ENCODE data around the gene MFSD12.

Gene MFSD12

DNA sequence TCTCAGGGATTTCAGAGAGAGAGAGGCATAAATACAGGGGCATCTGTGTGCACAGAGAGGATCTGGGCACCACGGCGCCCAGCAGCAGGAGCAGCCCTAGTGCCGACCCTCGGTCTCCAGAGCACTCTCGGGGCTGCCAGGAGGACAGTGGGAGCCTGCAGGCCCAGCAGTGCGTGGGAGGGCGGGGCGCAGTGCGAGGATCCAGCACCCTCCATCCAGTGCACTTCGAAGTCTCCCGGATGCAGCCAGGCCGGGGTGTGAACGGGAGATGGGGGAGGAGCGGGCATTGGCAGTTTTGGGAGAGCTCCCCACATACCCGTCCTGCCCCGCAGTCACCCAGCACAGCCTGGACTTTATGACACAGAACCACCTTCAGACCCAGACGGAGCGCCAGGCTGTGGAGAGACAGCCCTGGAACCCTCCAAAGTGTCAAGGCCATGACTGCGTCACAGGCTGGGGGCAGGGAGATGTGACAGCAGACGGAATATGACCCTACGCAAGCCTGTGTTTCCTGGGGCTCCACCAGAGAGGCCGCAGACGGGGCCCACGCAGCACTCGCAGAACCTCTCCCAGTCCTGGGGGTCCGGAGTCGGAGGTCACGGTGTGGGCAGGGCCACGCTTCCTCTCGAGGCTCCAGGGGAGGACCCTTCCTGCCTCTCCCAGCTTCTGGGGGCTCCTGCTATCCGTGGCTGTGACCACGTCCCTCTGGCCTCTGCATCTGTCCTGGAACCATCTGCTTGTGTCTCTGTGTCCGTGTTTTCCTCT, 33.1 kb downstream of the MFSD12 start:
- Histone ChIP-seq H3K27me3 (ENCODE audit: control insufficient read depth in 2 of 2, insufficient read depth in 2 of 2, low read length in 2 of 2) (no peaks in the 10 kb centered on the region), H3K4me3 (ENCODE audit: low read length in 2 of 2) (no peak overlapping the region), H3K27ac (ENCODE audit: low read depth in 2 of 2, low read length in 2 of 2) (no peak overlapping the region), H3K36me3 (ENCODE audit: control insufficient read depth in 2 of 2, insufficient read depth in 2 of 2, low read length in 2 of 2) (peaks cover 46 to 47% of the 10 kb centered on the region in 2 donors), H3K4me1 (ENCODE audit: control insufficient read depth in 2 of 2, insufficient read depth in 2 of 2, low read length in 2 of 2) (no peaks in the 10 kb centered on the region), H3K9me3 (ENCODE audit: control insufficient read depth in 2 of 2, low read length in 2 of 2) (no peaks in the 10 kb centered on the region), H3K9ac (ENCODE audit: low read depth in 1 of 2, low read length in 2 of 2) (no peak overlapping the region)

DNA sequence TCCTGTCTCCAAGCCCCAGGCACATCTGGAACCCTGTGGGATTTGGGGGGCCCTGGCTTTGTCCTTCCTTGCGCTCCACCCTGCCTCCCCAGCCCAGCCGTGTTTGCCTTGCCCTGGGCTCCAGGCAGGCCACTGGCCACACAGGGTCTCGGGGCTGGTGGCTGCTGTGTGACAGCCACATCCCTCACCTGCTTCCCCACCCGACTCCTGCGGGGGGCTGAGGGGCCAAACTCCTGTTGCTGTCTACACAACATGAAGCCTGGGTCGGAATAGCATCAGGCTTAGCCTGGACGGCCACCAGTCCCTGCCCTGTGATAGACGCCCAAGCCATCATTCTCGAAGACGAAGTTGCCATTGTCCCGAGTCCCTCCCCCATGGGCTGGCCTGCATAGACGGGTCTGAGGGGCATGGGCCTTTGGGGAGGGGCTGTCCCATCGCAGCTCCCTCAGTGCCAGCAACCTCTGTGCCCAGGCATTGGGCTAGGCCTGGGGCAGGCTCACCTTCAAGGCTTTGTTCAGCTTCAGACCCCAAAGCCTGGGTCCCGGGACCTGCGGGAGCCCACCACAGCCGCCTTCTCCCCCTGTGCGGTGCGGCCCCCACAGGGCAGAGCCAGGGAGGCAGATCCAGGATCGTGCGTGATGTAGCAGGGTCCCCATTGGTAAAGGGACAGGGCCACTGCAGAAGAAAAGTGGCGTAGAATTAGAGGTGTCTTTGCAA, 33.9 kb downstream of the MFSD12 start:
- H3K4me1 ChIP-seq (ENCODE audit: control insufficient read depth in 2 of 2, insufficient read depth in 2 of 2, low read length in 2 of 2) = no peaks in the 10 kb centered on the region
- peaks cover 48 to 51% of the 10 kb centered on the region in 2 donors for H3K36me3 ChIP-seq (ENCODE audit: control insufficient read depth in 2 of 2, insufficient read depth in 2 of 2, low read length in 2 of 2)
- H3K27ac ChIP-seq (ENCODE audit: low read depth in 2 of 2, low read length in 2 of 2) = no peak overlapping the region
- H3K9ac ChIP-seq (ENCODE audit: low read depth in 1 of 2, low read length in 2 of 2) = no peak overlapping the region
- no peak overlapping the region for H3K4me3 ChIP-seq (ENCODE audit: low read length in 2 of 2)
- H3K9me3 ChIP-seq (ENCODE audit: control insufficient read depth in 2 of 2, low read length in 2 of 2) = no peaks in the 10 kb centered on the region
- H3K27me3 ChIP-seq (ENCODE audit: control insufficient read depth in 2 of 2, insufficient read depth in 2 of 2, low read length in 2 of 2) = no peaks in the 10 kb centered on the region

DNA sequence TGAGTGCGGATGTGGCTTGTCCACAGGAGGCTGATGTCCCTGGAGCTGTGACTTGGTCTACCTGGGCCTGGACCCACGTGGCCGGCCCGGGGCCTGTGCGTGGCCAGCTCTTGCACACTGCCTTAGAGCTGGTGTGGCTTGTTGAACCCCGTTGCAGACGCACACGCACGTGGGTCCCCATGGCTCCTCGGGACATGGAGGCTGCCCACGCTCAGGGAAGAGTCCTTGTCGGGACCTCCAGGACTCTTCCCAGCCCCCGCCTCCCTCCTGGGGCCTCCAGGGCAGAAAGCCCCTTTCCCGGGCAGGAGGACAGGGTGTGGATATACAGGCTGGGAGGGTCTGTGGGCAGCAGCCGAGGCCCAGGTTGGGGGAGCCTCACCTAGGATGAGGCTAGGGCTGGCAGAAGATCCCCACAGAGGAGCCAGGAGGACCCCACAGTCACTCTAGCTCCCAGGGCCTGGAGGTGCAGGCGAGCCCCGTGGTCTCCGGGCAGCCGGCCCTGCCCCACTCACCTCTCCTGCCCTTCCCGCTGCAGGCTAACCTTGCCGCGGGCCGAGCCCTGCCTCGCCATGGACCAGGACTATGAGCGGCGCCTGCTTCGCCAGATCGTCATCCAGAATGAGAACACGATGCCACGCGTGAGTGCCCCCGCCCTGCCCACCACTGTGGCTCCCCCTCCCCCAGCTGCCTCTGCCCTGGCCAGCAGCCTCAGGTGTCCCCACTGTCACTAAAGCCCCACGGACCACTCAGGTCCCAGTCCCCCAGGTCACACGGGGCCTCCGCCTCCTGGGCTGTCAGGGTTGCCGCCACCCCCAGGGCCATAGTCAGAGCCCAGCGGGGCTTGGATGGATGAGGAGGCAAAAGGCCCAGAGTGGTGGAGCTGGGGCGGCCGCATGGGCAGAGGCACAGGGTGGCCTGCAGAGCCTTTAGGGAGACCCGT, 34.7 kb downstream of the MFSD12 start:
- Histone ChIP-seq H3K4me3 (ENCODE audit: low read length in 2 of 2) (no peak overlapping the region), H3K9me3 (ENCODE audit: control insufficient read depth in 2 of 2, low read length in 2 of 2) (no peaks in the 10 kb centered on the region), H3K27me3 (ENCODE audit: control insufficient read depth in 2 of 2, insufficient read depth in 2 of 2, low read length in 2 of 2) (no peaks in the 10 kb centered on the region), H3K27ac (ENCODE audit: low read depth in 2 of 2, low read length in 2 of 2) (no peak overlapping the region), H3K9ac (ENCODE audit: low read depth in 1 of 2, low read length in 2 of 2) (no peak overlapping the region), H3K4me1 (ENCODE audit: control insufficient read depth in 2 of 2, insufficient read depth in 2 of 2, low read length in 2 of 2) (no peaks in the 10 kb centered on the region), H3K36me3 (ENCODE audit: control insufficient read depth in 2 of 2, insufficient read depth in 2 of 2, low read length in 2 of 2) (peaks cover 44 to 48% of the 10 kb centered on the region in 2 donors)

DNA sequence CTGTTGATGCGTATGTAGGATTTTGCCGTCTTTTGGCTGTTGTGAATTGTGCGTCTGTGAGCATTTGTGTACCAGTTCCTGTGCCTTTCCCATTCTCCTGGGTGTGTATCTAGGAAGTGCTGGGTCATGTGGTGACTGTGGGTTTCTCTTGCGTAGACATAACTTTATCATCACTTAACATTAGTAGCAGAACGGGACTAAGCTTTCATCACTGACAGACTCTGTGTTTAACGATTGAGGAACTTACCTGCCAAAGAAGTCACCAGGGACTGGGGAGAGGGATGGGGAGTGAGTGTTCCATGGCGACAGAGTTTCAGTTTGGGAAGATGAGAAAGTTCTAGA, 36.3 kb downstream of the MFSD12 start:
- peaks cover 33 to 37% of the 10 kb centered on the region in 2 donors for H3K36me3 ChIP-seq (ENCODE audit: control insufficient read depth in 2 of 2, insufficient read depth in 2 of 2, low read length in 2 of 2)
- H3K9ac ChIP-seq (ENCODE audit: low read depth in 1 of 2, low read length in 2 of 2) = no peak overlapping the region
- peaks cover 0 to 2% of the 10 kb centered on the region in 2 donors for H3K4me1 ChIP-seq (ENCODE audit: control insufficient read depth in 2 of 2, insufficient read depth in 2 of 2, low read length in 2 of 2)
- H3K27ac ChIP-seq (ENCODE audit: low read depth in 2 of 2, low read length in 2 of 2) = no peak overlapping the region
- no peaks in the 10 kb centered on the region for H3K27me3 ChIP-seq (ENCODE audit: control insufficient read depth in 2 of 2, insufficient read depth in 2 of 2, low read length in 2 of 2)
- no peaks in the 10 kb centered on the region for H3K9me3 ChIP-seq (ENCODE audit: control insufficient read depth in 2 of 2, low read length in 2 of 2)
- no peak overlapping the region for H3K4me3 ChIP-seq (ENCODE audit: low read length in 2 of 2)

DNA sequence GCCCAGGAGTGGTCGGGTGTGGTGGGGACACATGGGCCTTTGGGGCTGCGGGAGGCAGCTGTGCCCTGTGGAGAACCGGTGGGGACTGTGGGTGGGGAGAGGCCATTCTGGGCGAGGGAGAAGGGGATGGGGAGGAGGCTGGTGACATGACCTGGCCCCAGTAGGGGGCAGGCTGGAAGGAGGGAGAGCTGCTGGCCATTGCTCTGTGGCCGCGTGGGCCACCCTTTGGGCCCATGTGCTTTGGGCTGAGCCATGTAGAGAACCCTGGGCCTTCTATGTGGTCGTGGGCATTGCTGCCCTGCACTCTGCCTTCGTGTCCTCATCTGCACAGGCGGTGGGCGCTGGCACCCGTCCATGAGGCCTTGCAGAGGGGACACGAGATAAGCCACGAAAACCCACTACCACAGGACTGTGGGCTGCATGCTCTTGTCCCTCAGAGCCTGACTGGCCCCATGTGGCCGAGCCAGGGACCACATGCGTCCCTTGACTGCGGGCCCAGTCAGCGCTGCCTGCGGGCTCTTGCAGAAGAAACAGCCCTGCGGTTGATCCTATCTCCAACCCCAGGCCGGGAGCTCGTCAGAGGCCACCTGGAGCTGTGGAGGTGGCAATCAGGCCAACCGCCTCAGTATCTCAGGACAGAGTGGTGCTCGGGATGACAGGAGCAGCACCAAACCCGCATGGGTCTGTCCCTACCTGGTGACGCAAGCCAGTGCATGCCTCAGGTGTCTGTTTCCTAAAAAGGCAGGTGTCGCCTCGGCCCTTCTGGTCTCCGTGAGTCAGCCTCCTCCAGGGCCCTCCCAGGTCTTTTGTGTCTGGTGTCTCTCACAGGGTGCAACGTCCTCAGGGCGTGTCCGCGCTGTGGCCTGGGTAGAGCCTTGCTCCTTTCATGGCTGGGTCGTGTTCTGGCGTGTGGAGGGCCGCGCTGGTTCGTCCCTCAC, 37.0 kb downstream of the MFSD12 start:
- Histone ChIP-seq H3K9me3 (ENCODE audit: control insufficient read depth in 2 of 2, low read length in 2 of 2) (no peaks in the 10 kb centered on the region), H3K4me3 (ENCODE audit: low read length in 2 of 2) (no peak overlapping the region), H3K4me1 (ENCODE audit: control insufficient read depth in 2 of 2, insufficient read depth in 2 of 2, low read length in 2 of 2) (peaks cover 0 to 2% of the 10 kb centered on the region in 2 donors), H3K27me3 (ENCODE audit: control insufficient read depth in 2 of 2, insufficient read depth in 2 of 2, low read length in 2 of 2) (no peaks in the 10 kb centered on the region), H3K27ac (ENCODE audit: low read depth in 2 of 2, low read length in 2 of 2) (no peak overlapping the region), H3K36me3 (ENCODE audit: control insufficient read depth in 2 of 2, insufficient read depth in 2 of 2, low read length in 2 of 2) (peaks cover 28 to 37% of the 10 kb centered on the region in 2 donors), H3K9ac (ENCODE audit: low read depth in 1 of 2, low read length in 2 of 2) (no peak overlapping the region)

DNA sequence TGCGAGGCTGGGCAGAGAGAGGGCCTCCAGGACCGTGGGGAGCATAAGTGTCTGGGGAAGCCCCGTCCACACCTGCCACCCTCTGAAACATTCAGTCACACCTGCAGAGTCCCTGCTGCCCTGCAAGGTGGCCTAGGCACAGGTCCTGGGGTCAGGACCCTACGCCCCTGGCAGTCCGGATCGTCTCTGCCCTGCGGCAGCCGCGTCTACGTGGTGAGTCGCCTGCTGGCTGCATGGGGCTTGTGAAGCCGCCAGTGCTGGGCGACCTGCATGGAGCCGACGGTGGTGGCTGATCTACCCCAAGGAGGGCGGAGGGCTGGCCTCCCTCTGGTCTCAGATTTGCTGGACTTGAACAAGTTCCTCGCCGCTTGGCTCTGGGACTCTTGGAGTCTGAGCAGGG, 38.3 kb downstream of the MFSD12 start:
- peaks cover 18 to 26% of the 10 kb centered on the region in 2 donors for H3K36me3 ChIP-seq (ENCODE audit: control insufficient read depth in 2 of 2, insufficient read depth in 2 of 2, low read length in 2 of 2)
- H3K9me3 ChIP-seq (ENCODE audit: control insufficient read depth in 2 of 2, low read length in 2 of 2) = no peaks in the 10 kb centered on the region
- H3K4me1 ChIP-seq (ENCODE audit: control insufficient read depth in 2 of 2, insufficient read depth in 2 of 2, low read length in 2 of 2) = peaks cover 0 to 2% of the 10 kb centered on the region in 2 donors
- H3K27me3 ChIP-seq (ENCODE audit: control insufficient read depth in 2 of 2, insufficient read depth in 2 of 2, low read length in 2 of 2) = no peaks in the 10 kb centered on the region
- no peak overlapping the region for H3K4me3 ChIP-seq (ENCODE audit: low read length in 2 of 2)
- H3K27ac ChIP-seq (ENCODE audit: low read depth in 2 of 2, low read length in 2 of 2) = no peak overlapping the region
- no peak overlapping the region for H3K9ac ChIP-seq (ENCODE audit: low read depth in 1 of 2, low read length in 2 of 2)

DNA sequence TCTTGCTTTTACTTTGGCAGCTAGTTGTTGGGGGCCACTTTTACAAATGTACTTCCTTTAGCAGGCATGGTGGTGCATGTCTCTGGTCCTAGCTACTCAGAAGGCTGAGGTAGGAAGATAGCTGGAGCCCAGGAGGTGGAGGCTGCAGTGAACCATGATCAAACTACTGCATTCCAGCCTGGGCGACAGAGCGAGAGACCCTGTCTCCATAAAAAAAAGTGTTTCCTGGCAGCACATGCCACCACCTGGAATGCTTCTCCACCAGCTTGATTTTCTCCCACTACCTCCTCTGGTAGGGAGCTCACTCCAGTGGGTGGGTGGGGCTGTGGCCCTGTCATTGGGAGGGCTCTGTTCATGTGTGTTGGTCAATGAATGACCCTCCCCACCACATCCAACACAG, 38.7 kb downstream of the MFSD12 start:
- H3K9ac ChIP-seq (ENCODE audit: low read depth in 1 of 2, low read length in 2 of 2) = no peak overlapping the region
- no peak overlapping the region for H3K4me3 ChIP-seq (ENCODE audit: low read length in 2 of 2)
- H3K36me3 ChIP-seq (ENCODE audit: control insufficient read depth in 2 of 2, insufficient read depth in 2 of 2, low read length in 2 of 2) = peaks cover 15 to 22% of the 10 kb centered on the region in 2 donors
- no peaks in the 10 kb centered on the region for H3K27me3 ChIP-seq (ENCODE audit: control insufficient read depth in 2 of 2, insufficient read depth in 2 of 2, low read length in 2 of 2)
- no peak overlapping the region for H3K27ac ChIP-seq (ENCODE audit: low read depth in 2 of 2, low read length in 2 of 2)
- H3K9me3 ChIP-seq (ENCODE audit: control insufficient read depth in 2 of 2, low read length in 2 of 2) = no peaks in the 10 kb centered on the region
- peaks cover 0 to 2% of the 10 kb centered on the region in 2 donors for H3K4me1 ChIP-seq (ENCODE audit: control insufficient read depth in 2 of 2, insufficient read depth in 2 of 2, low read length in 2 of 2)

DNA sequence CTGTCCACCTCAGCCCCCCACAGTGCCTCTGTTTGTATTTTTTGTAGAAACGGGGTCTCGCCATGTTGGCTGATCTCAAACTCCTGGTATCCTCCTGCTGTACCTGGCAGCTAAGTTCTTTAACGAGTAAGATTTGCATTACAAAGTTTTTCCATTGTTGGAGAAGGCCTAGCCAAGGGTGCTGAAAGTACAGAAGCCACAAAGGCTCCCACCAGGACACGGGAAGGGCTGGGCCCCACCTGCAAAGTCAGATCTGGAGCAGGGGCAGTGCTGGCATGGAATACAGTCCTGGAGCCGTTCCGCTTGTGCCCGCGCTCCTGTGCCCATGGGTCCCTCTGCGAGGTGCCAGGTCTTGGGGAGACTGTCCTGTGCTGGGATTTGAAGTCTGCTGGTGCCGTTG, 39.1 kb downstream of the MFSD12 start:
- H3K27ac ChIP-seq (ENCODE audit: low read depth in 2 of 2, low read length in 2 of 2) = no peak overlapping the region
- H3K4me1 ChIP-seq (ENCODE audit: control insufficient read depth in 2 of 2, insufficient read depth in 2 of 2, low read length in 2 of 2) = peaks cover 0 to 2% of the 10 kb centered on the region in 2 donors
- no peaks in the 10 kb centered on the region for H3K9me3 ChIP-seq (ENCODE audit: control insufficient read depth in 2 of 2, low read length in 2 of 2)
- H3K36me3 ChIP-seq (ENCODE audit: control insufficient read depth in 2 of 2, insufficient read depth in 2 of 2, low read length in 2 of 2) = peaks cover 11 to 19% of the 10 kb centered on the region in 2 donors
- H3K4me3 ChIP-seq (ENCODE audit: low read length in 2 of 2) = no peak overlapping the region
- H3K27me3 ChIP-seq (ENCODE audit: control insufficient read depth in 2 of 2, insufficient read depth in 2 of 2, low read length in 2 of 2) = no peaks in the 10 kb centered on the region
- no peak overlapping the region for H3K9ac ChIP-seq (ENCODE audit: low read depth in 1 of 2, low read length in 2 of 2)

DNA sequence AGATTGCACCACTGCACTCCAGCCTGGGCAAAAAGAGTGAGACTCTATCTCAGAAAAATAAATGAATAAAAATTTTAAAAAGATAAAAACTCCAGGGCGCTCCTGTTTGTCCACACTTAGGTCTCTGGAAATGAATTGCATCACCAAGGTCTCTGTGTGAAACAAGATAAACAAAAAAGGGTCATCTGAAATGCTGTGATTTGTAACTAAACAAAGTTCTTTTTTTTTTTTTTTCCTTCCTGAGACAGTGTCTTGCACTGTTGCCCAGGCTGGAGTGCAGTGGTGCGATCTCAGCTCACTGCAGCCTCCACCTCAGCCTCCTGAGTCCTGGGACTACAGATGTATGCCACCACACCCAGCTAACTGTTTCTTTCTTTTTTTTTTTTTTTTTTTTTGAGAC, 39.7 kb downstream of the MFSD12 start:
- Histone ChIP-seq H3K27me3 (ENCODE audit: control insufficient read depth in 2 of 2, insufficient read depth in 2 of 2, low read length in 2 of 2) (no peaks in the 10 kb centered on the region), H3K9ac (ENCODE audit: low read depth in 1 of 2, low read length in 2 of 2) (no peak overlapping the region), H3K27ac (ENCODE audit: low read depth in 2 of 2, low read length in 2 of 2) (no peak overlapping the region), H3K4me1 (ENCODE audit: control insufficient read depth in 2 of 2, insufficient read depth in 2 of 2, low read length in 2 of 2) (peaks cover 0 to 2% of the 10 kb centered on the region in 2 donors), H3K4me3 (ENCODE audit: low read length in 2 of 2) (no peak overlapping the region), H3K36me3 (ENCODE audit: control insufficient read depth in 2 of 2, insufficient read depth in 2 of 2, low read length in 2 of 2) (peaks cover 7 to 19% of the 10 kb centered on the region in 2 donors), H3K9me3 (ENCODE audit: control insufficient read depth in 2 of 2, low read length in 2 of 2) (no peaks in the 10 kb centered on the region)

All from mucosa of rectum (tissue), 2 donors.